HG02885 (cell line): ENCODE measurements around the gene ADAMTS3.

Source experiments
- ATAC-seq: cut with Tn5 transposase; IDR thresholded peaks from one replicate; pipeline ENCODE4 v1.9.1; 2021; ENCODE audit warnings: mild to moderate bottlenecking; ENCODE audit not compliant: unreplicated experiment, poor library complexity

The ADAMTS3 gene

DNA sequence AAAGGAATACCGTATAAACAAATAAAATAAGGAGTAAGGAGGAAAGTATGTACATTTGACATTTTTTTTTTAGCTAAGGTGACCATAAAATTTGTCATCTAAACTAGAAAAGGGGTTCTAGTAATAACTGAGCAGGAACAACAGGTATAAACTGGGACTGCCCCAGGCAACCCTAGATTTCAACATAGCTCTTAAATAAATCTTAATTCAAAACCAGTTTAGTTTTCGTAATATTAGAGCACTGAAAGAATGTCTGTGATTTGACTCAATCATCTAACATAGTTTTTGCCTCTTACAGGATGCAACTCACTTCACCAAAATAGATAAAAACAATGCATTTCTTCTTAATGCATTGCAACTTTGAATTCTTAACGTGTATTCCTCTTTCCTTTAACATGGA is 257.7 kb downstream of the ADAMTS3 start:
- no peak for ATAC-seq

DNA sequence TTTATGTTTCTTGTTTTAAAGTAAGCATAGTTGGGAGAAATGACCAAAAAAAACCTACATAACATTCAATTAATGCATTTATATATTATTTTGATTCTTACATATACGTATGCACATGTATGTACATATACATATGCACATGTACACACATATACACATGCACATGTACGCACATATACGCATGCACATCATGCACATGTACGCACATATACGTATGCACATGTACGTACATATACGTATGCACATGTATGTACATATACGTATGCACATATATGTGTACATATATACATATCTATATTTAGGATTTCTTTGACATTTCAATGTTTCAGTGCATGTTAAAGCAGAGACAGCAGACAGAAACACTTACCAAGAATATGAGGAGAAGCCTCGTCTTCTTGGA is 263.4 kb downstream of the ADAMTS3 start:
- ATAC-seq = no peak

DNA sequence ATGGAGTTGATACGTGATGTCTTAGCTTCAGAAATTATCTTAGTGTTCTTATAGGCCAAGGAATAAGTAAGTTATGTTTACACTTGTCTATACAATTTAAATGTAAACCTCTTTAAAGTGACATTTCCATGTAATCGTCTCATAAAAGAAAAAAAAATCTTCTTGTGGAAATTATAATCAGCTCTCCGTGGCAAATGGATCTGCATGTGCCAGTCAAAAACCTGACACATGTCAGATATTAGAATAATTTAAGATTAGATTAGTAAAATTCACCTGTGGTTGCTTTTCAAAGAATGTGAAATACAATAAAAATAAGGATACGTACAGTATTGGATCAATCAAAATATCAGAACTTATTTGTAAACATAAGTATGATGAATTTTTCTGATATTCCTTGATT is 263.9 kb downstream of the ADAMTS3 start:
- no peak for ATAC-seq

DNA sequence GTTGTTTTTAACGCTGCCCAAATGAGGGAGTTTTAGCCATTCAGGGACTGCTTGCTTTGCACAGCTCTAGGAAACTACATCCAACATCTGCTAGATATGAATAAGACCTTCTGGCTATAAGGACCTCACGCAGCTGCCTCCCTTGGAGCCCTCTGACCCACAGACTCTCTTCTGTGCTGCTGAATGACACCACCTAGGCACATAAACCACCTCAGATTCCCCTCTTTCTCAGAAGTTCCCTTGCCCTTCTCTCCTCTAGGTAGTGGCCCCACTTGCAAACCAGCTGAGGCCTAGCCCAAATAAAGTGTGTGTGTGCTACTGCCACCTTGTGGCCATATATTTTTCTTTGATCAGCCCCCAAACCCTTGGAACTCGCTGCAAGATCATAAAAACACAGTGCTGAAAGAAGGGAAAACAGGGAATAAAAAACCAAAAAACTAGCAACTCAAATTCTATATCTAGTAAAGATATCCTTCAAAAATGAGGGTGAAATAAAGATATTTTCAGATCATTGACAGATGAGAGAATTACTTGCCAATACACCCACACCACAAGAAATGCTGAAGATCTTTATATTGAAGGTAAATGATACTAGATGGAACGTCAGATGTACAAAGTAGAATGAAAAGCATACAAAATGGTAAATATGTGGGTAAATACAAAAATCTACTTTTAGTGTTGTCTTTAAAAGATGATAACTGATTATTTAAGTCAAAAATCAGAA is 265.9 kb downstream of the ADAMTS3 start:
- ATAC-seq = peak; percentile 97

DNA sequence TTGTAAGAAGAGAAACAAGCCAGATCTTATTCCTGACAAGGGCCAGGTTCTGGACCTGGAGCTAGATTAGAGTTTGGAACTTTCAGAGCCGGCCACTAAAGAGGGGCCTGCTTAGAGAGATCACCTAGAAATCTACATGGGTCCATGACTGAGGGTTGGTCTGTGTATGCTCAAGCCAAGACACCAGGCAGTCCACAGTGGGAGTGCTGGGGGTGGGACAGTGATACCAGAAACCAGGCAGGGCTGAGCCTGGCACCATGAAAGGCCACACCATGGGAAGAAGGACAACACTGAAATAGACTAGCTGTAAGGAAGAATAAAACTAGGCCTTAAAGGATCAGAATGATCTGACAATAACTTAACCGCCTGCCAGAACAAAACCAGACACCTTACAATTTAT is 267.3 kb downstream of the ADAMTS3 start:
- no peak for ATAC-seq

DNA sequence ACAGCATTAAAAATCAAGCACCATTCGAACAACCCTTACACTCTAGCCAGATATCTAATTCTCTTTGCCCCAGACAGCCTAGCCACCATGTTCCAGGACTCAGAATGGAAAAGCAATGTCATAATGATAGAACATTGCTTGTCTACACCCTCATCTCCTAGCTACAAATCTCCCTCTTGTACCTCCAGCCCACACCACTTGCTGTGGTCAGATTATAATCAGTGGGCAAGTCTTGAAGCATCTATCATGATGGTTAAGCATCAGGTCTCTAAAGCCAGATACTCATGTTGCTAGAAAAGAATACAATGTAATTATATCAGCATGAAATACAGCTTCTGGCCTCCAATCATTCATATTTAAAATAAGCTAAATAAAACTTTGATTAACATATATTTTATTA is 268.9 kb downstream of the ADAMTS3 start:
- ATAC-seq = no peak

DNA sequence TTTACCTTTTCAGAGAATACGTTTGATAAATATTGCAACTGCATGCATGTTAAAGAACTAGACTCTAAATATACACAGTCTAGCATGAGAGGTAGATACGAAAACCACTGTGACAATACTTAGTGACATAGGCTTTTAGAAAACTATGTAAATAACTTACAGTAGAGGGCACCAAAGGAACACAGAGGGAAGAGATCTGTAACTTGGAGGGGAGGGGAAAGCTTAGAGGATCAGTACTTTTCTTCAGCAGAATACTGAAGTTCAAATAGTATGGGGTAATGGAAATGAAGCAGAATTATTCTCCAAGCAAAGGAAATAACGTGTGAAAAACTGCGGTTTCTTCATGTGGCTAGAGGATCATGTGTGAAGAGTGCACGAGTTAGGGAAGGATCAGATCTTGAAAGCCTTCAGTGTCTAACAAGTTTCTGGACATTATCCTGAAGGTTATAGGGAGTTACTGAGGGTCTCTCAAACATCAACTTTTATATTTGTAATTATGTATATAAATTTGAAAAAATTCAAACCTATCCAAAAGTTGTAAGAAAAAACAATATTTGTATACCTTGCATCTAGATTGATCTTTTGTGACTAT is 273.0 kb downstream of the ADAMTS3 start:
- peak; percentile 84 for ATAC-seq

DNA sequence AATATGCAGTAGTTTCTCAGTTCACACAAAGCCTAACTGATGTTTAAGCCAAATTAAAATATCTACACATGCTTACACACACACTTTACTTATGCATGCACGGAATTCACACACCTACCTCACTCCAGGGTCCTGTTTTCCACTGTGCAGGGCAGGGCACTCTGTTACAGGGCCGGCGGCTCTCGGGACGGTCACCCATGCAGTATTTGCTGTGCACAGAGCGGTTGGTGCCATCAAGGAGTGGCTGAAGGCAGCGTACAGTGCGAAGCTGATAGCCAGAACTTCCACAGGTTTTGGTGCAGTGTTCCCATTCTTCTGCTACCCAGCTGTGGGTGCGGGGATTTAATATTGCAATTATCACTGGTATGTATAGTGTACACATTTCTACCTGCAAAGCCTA is 278.3 kb downstream of the ADAMTS3 start:
- ATAC-seq = no peak

DNA sequence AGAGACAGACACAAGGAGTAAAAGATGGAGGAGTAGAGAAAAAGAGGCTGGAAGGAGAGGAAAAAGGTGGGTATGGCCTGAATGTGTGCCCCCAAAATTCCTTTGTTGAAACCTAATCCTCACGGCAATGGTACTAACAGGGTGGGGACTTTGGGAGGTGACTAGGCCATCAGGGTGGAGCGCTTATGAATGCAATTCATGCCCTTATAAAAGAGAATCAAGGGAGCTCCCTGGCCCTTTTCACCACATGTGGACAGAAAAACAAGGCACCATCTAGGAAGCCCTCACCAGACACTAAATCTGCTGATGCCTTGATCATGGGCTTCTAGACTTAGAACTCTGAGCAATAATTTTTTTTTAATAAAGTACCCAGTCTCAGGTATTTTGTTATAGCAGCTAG is 282.1 kb downstream of the ADAMTS3 start:
- ATAC-seq = no peak

DNA sequence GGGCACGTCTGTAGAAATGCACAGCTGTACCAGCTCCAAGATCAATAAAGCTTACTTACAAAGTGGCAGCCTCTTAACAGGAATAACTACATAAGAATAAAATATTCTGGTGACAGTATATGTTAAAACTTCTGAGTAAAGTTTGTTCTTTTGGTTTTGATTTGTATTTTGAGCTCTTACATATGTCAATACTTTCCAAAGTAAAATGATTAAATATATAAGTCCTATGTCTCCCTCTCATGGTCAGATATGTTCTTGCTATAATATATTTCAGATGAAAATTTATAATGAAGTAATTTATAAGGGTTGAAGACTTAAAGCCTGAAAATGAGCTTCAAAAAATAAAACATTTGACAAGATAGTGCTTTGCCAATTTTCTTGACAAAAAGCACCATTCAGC is 282.8 kb downstream of the ADAMTS3 start:
- ATAC-seq = no peak

DNA sequence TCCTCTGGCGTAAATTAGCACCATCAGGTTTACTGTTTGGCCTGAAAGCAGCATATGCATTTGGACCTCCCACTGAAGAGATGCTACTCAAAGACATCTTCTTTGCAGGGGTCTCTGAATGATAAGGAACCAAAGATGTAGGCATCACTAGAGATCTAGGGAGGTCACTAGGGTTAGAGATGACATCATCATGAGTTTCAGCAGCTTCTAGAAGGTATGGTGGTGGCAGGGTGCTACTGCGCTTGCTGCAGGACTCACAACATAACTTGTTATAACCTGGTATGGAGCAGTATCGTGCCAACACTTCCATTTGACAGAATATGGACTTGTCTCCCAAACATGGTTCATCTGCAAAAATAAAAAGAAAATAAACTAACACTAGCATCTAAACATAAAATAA is 285.7 kb downstream of the ADAMTS3 start:
- no peak for ATAC-seq

DNA sequence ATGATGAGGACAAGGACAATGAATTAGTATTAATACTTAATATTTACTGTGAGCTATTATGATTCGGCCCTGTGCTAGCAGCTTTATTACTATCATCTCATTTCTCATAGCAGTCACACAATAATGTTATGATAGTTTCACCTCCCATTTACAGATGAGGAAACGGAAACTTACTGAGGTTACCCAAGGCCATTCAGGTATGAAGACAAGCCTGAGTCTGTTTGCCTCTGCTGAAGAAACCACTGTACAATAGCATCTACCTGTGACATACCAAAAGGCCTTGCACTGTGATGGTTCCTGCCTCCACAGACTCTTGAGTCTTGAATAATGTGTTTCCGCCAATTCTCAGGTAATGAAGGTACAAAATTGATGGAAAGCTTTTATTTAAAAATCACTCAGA is 288.8 kb downstream of the ADAMTS3 start:
- ATAC-seq = no peak

DNA sequence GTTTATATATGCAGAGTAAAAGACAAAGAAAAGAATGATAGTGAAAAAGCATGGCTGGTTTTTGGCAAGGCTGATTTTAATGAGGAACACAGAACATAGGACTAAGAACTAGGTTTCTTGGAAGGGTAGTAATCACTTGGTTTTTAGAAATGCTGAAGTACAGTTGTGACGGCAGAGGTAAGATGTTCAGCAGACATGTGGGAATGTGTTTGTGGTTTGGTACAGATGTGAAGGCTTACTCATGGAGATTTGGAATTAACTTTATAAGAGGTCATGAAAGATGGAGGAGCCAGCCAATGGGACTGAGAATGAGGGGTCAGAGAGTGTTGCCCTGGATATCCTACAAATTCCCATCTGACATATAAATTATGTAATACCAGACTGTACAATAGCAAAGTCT is 293.6 kb downstream of the ADAMTS3 start:
- ATAC-seq = no peak

DNA sequence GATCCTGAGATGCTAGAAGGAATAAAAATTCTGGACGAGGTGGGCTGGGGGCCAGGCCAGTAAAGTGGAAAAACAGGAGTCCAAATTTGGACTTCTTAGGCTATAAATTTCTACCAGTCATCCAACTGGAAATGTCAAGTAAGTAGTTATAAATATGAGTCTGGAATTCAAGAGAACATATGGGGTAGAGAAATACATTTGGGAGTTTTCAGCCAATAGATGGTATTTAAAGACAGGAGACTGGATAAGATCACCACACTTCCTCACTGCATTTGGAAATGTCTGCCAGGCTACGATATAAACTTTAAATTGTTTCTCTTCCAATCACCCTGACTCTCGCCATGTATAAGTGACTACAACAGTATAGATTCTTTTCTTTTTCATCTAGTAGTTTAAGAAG is 294.8 kb downstream of the ADAMTS3 start:
- ATAC-seq = no peak

DNA sequence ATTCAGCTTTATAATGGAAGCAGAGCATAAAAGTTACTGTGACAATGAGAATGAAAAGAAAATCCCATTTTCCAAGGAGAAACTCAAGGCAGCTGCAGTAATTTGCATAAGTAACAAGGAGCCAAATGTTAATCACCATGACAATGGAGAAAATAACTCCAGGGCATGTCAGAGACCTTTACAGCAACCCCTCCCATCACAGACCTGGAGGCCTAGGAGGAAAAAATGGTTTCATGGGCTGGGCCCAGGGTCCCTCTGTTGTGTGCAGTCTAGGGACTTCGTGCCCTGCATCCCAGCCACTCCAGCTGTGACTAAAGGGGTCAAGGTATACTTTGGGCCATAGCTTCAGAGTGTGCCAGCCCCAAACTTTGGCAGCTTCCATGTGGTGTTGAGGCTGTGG is 313.8 kb downstream of the ADAMTS3 start:
- no peak for ATAC-seq

DNA sequence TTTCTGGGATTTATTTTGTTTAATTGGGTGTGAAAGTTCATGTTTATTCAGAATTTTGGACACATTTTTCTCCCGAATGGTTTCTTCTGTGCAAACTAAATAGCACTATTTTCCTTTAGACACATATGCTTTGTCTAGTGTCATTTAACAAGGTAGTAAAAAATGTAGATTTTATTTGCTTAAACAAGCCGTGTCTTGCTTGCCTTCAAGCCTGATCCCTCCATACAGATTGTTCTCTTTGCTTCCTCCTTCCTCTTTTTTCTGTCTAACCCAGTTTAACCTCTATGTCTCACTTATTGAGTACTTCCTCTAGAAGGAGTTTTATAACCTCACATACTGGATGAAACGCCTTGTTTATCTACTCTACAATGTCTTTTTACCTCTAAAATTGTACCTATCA is 325.4 kb downstream of the ADAMTS3 start:
- no peak for ATAC-seq

DNA sequence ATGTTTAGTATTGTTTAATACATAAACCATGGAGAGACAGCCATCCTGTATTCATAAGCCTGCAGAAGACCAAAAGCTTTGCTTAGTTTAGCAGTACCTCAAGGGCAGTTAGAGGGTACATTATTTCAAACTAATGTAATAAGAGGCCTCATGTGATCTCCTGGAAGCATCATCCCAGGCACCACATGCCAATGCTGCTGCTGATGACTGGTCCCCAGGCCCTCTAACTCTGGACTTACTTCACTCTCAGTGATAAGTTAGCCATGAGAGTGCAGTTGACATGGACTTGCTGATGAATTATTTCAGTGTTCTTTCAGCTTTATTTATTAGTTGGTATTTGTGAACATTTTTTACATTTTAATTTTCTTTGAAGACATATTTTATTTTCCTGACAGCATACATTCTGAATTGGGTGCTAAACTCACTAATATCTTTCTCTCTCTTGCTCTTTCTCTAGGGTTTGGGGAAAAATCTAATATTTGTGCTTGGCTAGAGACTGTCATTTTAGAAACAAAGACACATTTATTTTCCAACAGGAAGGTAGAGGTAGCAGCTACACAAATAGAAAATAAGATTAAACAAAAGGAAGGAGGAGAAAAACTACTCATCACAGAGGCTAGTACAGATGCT is 329.4 kb downstream of the ADAMTS3 start:
- no peak for ATAC-seq
